HS-5 (cell line): Measurements from ENCODE around the gene EFCAB6.

Source experiments
- DNase-seq: peaks from one replicate; pipeline ENCODE4 v3.0.0-alpha.2; 2012; ENCODE audit warnings: low read depth

EFCAB6 gene

DNA sequence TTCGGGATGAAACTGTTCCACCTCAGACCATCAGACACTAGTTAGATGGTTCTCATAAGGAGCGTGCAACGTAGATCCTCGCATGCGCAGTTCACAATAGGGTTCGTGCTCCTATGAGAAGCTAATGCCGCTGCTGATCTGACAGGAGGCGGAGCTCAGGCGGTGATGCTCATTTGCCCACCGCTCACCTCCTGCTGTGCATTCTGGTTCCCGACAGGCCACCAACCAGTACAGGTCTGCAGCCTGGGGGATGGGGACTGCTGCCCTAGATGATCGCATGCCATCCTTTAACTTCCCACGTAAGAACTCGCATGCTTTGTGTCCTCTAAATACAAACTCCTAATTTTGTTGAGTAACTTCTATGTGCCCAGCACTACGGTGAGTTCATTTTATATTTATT lies 62.6 kb downstream of the EFCAB6 start:
- no peak for DNase-seq

DNA sequence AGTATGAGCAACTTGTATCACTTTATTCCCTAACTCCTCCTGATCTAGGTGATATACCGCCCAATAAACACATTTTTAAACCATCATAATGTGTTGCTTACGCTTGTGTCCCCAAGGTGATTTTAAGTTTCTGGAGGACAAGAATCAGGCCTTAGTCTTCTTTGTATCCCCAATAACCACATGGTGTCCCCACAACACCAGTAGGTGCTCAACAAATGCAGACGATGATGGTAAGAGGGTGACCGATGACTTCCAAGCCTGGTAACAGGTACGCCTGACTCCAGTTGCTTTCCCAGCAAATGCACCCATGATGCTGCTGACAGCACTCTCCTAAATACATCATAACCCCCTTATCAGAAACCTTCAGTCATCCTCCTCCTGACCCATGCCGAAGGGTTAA lies 64.2 kb downstream of the EFCAB6 start:
- no peak for DNase-seq

DNA sequence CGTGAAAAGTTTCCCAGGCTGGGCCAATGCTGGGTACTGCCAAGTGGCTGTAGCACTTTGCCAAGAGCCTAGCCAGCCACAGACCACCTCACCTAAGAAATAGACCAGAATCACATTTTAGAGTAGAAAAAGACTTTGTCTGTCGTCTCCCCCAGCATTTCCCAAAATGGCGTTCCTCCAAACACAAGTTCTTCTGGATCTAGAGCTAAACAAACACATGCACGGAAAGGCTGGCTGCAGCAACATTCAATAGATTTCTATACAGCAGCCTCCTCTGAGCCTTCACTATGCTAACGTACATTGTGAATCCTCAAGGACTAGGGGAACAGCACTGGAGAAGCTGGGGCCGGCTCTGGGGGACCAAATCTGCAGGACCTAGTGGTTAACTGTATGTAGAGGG lies 65.0 kb downstream of the EFCAB6 start:
- no peak for DNase-seq

DNA sequence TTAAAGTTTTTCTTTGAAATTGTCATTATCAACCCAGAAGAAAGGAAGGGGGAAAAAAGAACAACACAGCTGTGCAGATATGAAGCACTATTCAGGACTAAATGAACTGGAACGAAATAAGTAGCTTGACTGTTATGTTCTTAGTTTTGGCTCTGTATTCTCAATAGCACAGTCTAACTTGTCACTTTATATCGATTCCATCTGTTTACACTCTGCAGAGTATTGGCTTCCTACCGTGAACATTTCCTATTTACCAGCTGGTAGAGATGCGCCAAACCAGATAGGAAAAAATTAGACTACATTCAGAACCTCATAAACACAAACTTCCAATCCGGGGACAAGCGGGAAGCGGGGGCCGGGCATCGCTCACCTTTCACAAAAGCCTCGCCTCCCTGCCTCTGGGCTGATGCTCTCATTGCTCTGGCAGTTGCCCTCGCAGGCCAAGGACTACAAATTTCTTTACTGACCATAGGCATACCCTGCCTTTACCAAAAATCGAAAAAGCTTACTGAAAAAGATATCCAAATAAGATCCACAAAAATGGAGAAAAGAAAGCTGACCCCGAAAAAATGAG lies 66.2 kb downstream of the EFCAB6 start:
- no peak for DNase-seq

DNA sequence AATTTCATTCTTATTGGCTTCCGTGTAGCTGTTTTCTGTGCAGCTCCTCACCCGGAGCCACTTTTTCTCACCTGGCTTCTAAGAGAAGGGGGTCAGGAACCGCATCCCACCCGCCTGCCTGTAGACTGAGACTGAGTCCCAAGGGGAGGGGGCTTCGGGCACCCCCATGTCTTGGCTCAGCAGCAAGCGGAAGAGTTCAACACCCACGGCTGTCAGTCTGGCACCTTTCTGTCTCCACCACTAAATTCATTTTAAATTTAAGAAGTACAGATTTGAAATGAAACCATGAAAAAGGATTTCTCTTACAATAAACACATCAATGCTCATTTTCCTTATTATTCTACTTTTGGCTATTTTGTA lies 66.7 kb downstream of the EFCAB6 start:
- DNase-seq = no peak

DNA sequence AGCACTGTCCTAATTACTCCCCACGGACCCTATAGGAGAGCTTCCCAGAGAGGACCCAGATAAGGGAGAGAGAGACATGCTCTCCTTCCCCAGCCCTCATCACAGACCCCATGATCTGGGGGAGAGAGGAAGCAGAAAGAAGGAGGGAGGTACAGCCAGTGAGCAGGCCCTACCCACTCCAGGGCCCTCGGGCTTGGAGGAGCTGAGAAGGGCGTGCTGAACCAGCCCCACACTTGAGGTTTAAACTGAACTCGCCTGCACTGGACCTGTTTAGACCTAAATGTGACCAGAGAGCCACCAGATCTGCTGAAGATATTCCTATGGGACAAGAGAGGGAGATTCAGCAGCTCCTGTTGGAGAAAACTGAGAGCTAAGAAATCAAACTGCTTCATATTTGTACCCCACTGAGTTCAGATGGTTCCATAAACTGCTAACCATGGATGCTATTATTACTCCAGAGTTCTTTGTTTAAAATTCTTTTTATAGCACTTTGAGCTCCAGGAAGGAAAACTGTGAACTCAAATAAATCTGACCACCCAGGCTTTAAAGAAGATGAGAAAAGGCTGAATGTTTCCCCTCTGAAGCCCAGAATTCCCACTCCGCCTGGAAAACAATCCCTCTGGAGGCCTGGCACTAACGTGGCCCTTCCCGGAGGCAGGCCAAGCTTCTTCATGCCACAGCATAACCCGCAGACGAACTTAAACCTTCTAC lies 67.2 kb downstream of the EFCAB6 start:
- DNase-seq = no peak

DNA sequence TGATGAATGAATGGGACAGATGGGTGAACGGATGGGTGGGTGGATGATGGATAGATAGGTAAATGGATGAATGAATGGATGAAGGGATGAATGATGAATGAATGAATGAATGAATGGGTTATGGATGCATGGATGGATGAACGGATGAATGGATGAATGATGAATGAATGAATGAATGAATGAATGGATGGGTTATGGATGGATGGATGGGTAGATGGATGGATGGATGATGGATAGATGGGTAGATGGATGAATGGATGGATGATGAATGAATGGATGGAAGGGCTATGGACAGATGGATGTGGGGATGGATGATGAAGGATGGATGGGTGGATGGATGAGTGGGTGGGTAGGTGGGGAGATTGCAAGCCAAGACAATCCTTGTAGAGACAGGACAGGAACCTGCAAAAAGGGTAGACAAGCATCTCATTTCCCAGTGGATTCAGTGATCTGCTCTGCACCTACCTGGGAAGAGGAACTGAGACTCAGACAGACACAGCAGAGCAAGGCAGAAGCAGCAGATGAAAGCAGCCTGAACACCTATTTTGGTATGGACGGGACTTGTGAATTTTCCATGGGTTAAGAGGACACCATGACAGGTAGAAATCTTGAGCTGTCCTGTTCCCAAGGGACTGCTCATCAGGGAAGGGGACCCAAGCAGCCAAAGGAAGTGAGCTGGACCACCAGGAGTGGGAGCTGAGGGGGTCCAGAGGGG lies 68.0 kb downstream of the EFCAB6 start:
- no peak for DNase-seq

DNA sequence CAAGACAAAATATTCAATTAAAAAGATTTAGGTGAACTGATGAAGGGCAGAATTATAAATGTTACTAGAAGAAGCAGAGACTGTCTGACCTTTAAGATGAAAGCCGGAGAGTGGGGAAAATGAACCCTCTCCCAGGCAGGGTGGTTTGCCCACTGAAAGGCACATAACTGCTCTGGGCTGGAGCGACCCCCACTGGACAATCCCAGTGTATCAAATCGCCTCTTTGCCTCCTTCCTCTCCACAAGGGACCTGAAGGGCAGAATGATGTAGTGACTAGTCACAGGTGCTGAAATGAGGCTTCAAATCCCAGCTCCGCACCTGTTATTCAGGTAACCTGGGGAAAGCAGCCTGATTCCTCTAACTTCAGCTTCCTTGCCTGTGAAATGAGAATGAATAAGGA lies 69.0 kb downstream of the EFCAB6 start:
- no peak for DNase-seq

DNA sequence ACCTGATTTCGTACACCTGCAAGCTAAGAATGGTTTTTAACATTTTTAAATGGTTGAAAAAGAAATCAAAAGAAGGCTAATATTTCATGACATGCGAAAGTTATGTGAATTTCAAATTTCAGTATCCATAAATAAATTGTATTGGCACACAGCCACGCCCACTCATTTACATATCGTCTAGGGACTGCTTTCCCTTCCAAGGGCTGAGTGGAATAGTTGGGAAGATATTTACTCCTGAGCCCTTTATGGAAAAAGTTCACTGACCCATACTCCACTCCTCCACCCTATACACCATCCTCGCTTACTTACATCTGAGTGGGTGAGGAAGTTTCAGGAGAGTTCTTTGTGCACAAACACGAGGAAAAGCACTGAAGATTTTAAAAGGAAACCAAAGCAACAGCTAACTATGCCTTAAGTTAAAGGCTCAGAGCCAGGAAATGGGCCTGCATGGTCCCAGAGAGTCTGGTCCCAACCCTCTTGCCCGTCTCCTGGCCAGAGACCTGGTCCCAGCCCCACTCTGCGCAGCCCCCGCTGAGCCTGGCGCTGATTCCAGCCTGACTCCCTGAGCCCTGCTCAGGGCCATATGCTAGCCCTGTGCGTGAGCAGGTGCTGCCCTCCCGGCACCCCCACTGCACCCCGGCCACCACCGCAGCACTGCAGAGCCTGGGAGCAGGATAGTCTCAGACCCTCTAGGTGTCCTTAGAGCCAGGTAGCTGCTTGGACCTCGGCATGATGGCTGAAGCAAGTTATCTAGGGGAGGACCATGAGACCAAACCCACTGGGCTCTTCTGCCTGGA lies 69.8 kb downstream of the EFCAB6 start:
- no peak for DNase-seq

DNA sequence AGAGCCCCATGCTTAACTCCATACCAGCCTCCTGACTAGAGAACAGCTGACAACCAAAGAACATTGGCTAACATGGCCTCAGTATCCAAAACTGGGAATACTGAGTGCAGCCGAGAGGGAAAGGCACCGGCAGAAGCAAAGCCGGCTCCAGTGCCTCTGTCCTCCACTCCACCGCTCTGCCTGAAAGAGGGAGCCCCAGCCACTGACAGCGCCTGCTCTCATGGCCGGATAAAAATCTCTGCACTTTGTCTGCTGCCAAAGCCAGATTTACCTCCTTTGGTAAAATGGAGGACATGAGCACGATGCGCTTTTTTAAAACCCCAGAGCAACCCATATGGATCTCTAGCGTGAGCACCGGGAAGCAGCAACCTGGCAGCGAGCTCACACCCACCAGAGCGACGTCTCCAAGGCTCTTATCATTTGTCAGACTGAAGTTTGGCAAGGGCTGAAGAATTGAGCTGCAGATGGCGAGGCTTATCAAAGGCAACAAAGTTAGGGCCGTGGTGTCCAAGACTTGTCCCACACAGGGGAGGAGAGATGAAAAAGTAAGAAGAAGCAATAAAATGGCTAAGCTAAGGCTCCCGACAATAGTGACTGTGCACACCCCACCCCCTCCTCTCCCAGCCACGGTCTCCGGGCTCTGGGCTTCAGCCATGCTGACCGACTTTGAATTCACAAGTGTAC lies 71.4 kb downstream of the EFCAB6 start:
- no peak for DNase-seq

DNA sequence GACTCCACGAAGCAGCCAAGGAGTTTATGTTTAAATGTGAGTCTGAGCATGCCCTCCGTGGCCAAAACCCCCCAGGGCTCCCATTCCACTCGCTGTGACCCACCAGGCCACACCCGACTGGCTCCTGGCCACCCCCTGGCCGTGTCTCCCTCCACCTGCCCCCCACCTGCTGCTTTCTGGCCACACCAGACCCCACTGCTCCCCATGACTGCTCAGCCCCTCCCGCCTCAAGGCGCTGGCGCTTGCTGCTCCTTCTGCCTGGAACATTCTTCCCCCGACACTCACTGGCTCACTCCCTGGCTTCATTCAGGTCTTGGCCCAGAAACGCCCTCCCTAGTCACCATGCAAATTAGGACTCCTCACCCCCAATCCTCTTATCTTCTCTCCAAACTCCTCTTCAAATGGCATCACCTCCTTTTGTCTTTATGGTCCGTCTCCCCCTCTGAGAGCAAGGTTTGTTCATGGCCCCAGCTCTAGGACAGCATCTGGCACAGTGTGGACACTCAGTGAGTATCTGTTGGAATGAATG lies 72.2 kb downstream of the EFCAB6 start:
- DNase-seq = no peak

DNA sequence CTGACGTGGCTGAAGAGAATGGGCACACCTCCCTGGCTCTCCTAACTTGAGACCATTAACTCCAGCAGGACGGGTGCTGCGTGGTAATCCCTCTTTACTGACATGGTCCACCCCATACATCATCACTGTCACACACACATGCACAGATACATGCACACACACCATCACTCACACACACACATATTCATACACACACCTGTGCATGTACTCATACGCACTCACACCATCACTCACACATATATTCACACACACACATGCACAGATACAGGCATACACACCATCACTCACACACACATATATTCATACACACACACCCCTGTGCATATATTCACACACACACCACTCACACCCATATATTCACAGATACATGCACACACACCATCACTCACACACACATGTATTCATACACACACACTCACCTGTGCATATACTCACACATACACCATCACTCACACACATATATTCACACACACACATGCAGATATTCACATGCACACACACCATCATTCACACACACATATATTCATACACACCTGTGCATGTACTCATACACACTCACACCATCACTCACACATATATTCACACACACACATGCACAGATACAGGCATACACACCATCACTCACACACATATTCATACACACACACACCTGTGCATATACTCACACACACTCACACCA lies 74.8 kb downstream of the EFCAB6 start:
- DNase-seq = no peak

DNA sequence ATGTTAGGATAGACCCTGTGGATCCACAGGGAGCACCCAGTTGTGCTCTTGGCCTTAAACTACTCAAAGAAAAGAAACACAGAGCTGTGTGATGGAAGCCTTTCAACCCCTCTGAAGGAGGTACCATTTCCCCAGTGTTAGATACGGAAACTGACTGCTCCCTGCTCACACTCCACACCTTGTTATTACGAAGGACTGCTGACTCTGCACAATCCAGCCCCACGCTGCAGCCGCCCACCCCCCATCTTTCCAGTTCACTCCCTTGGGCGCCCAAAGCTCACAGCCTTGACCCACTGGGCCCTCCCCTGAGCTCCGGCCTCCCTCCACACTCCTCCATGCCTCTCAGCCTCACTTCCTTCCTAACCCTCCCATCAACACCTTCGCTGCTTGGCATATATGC lies 75.5 kb downstream of the EFCAB6 start:
- DNase-seq = no peak

DNA sequence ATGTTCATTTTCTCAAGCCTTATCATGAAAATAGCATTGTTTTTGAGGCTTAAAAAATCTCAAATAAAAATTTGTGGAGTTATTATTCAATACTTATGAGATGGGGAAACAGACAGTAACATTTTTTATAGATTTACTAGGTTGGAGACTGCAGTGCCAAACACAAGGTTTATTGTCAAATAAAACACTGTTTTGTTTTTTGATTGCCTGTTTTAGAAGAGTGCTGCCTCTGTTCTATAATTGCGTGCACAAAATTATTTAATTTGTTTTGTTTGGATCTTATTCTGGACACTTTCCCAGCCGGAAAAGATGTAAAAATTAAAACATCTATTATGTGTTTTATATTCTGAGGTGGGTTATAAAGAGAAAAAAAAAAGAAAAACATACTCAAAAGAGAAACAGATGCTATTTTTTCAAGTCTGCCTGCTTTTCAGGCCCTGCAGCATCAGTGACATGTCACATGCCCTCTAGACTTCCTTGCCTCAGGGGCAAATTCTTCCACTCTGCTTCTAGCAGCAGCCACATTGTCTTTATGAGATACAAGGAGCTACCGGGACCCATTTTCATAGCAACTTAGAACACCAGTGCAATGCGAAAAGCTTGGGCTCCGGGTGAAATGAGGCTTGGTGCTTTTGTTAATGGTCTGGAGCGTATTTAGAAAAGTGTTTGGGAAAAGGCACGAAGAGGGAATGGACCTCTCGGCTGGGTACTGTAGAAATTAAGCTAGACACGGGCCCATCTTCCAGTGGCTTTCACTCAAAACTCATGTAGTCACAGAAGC lies 77.5 kb downstream of the EFCAB6 start:
- no peak for DNase-seq

DNA sequence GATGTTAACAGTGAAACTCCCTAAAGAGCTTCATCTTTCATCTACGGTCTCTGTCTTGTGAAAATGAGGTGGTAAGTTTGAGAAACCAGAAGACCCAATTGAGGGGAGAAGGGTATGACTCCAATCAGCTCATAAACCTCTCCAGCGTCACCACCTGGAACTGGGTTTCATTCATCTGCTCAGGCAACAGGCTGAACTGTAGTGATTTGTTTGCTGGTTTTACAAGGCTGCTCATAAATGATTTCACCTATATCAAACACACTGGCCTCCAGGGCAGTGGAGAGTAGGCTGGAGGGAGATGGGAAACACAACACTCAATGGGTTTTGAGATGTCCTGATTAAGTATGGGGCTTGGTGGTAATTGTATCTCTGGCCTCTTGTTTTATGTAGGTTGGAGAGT lies 79.0 kb downstream of the EFCAB6 start:
- DNase-seq = no peak

DNA sequence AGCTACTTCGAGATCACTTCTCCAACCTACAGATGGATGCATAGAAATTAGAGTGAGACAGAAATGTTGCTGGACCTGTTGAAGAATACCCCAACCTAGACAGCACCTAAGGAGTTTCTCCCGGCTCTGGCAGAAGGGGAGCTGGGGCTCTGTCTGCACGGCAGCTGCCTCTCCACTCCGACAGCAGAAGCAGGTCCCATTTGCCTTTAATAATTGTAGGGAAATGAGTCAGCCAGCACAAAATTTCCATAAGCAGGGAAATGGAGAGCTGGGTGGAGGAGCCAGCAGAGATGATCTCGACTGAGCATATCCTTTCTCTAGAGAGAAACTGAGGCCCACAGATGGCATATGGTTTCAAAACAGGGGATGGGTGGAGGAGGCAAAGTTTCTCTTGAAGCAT lies 80.1 kb downstream of the EFCAB6 start:
- DNase-seq = no peak

DNA sequence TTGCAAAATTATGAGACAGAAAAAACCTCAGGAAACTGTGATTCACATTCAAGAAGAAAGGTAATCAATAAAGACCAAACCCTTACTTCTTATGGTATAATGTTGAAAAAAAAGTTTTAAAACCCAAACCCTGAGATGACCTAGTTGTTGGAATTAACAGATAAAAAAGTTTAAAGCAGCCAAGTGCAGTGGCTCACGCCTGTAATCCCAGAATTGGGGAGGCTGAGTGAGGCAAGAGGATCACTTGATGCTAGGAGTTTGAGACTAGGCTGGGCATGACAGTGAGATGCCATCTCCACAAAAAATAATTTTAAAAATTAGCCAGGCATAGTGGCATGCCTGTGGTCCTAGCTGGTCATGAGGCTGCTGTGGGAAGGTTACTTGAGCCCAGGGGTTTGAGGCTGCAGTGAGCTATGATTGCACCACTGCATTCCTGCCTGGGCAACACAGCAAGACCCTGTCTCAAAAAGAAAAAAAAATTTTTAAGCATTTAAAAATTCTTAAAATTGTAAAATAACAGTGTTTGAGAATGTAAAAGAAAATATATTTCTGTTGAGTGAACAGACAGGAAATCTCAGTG lies 85.1 kb downstream of the EFCAB6 start:
- DNase-seq = no peak

DNA sequence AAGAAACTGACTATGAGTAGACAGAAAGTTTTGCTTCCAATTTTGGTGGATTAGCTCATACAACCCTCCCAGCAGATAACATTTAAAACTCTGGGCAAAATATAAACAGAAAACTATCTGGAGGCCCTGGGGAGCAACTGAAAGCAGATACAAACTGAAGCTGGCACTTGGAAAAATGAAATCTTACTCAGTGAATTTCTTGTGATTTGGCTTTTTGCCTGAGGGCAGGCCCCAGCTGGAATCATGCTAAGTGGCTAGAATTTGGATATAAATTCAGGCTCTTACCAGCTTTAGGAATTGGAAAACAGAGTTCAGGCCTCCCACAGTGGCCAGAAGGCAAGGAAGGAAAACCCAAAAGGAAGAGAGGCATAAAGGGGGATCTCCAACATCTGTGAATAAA lies 85.8 kb downstream of the EFCAB6 start:
- no peak for DNase-seq

DNA sequence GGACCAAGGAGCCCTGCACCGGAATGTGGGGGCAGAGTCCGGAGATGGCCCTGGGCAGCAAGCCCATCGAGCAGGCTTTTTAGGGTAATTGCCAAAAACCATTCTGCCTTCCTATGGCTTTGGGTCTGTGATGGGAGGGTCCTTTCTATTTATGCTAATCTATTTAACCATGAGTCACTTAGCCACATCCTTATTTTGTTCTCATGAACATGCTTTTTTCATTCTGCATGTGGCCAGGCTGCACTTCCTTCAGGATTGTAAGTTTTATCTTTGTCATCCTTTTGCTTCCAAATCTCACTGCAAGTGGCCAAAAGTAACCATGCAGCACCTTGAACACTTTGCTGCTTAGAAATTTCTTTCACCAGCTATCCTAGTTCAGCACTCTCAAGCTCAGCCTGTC lies 88.3 kb downstream of the EFCAB6 start:
- peak; percentile 13 for DNase-seq

DNA sequence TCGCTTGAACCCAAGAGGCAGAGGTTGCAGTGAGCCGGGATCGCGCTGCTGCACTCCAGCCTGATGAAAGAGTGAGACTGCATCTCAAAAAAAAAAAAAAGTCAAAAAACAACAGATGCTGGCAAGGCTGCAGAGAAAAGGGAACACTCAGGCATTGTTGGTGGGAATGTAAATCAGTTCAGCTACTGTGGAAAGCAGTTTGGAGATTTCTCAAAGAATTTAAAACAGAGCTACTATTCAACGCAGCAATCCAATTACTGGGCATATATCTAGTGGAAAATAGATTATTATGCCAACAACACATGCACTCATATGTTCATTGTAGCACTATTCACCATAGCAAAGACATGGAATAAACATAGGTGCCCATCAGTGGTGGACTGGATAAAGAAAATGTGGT lies 89.7 kb downstream of the EFCAB6 start:
- DNase-seq = no peak
